ENCODE measurements around the gene ALOX12B. TPM values are rescaled to one million over a fixed set of nuclear protein-coding genes. Genes with fewer than 3 reads are reported as not detected.

The ALOX12B gene
- total RNA-seq, result not detected

DNA sequence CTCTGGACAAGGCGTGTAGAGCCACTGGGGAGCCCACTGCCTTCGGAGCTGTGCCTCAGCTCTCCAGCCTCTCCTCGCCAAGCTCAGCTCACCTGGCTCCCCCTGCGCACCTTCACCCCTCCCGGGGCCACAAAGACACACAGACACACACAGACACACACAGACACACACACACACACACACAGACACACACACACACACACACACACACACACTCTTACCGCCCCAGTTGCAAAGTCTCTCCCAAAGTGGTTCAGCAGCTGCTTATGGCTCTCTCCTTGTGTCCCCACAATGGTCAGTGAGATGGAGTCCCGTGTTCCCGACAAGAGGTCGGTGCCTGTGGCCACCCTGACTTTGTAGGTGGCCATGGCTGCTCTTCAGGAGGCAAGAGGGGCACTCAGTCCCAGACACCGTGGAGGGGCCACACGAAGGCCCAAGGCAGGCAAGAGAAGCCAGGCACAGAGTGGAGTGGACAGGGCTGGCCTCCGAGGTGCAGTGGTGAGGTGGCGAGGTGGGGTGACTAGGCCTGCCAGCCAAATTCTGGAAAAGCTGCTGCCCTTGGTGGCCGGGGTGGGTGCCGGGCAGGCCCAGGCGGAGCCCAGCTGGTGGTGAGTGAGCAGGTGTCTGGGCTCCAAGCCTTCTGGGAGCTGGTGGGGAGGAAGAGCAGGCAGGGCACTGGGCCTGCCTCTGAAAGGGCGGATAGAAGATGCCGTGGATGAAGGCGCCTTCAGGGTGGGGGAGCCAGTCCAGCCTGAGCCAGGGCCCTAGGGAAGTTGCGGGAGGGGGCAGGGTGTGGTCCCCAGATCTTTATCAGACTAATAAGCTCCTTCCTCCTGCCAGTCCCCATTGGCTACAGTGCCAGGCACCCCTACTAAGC lies at the start of gene ALOX12B:
Gene ALOX12B, minus strand, starts transcription at position 642 of the 877 bp plus-strand sequence. Its CDS starts 274 bp downstream, at position 368.
- TF ChIP-seq, protein P1, sequence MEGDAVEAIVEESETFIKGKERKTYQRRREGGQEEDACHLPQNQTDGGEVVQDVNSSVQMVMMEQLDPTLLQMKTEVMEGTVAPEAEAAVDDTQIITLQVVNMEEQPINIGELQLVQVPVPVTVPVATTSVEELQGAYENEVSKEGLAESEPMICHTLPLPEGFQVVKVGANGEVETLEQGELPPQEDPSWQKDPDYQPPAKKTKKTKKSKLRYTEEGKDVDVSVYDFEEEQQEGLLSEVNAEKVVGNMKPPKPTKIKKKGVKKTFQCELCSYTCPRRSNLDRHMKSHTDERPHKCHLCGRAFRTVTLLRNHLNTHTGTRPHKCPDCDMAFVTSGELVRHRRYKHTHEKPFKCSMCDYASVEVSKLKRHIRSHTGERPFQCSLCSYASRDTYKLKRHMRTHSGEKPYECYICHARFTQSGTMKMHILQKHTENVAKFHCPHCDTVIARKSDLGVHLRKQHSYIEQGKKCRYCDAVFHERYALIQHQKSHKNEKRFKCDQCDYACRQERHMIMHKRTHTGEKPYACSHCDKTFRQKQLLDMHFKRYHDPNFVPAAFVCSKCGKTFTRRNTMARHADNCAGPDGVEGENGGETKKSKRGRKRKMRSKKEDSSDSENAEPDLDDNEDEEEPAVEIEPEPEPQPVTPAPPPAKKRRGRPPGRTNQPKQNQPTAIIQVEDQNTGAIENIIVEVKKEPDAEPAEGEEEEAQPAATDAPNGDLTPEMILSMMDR (IDR thresholded peaks at IDR 0.05), result no peak
- DNase-seq (ENCODE audit: low spot score) (no peak), ATAC-seq (ENCODE audit: low FRiP score) (no peak)

DNA sequence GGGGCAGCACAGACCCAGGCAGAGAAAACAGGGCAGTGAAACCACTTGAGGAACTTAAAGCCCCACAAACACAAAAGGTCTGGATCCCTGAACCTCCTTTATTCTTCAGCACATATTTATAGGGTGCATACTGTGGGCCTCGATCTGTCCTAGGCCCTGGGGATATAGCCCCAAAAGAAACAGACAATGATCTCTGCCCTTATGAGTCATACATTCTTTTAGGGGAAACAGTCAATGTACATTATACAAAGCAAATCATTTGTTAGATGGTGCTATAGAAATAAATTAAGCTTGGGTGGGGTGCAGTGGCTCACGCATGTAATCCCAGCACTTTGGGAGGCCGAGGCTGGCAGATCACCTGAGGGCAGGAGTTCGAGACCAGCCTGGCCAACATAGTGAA lies 46.4 kb upstream of the ALOX12B start:
- no peak for ATAC-seq (ENCODE audit: low FRiP score)
- TF ChIP-seq, protein P1 (IDR thresholded peaks at IDR 0.05), result no peak
- no peak for DNase-seq (ENCODE audit: low spot score)

DNA sequence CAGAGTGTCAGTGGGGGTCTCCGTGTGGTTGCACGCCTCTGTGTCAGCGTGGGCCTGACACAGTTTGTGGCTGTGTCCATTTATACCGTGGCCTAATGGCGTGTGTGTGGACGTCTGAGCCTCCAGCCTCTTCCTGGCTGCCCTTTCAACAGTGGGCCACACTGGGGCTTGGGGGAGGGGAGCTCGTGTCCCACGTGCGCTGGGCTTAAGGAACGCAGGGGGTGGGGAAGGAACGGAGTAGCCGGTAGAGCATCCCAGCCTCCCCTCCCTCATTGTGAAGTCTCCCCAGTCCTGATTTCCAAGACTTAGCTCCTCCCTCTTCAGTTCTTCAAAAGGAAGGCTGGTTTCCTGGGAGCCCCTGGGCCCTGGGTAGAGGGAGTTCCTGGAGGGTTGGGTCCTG lies 45.9 kb upstream of the ALOX12B start:
- TF ChIP-seq, protein P1 (IDR thresholded peaks at IDR 0.05), result no peak
- no peak for ATAC-seq (ENCODE audit: low FRiP score)
- DNase-seq (ENCODE audit: low spot score), result no peak

DNA sequence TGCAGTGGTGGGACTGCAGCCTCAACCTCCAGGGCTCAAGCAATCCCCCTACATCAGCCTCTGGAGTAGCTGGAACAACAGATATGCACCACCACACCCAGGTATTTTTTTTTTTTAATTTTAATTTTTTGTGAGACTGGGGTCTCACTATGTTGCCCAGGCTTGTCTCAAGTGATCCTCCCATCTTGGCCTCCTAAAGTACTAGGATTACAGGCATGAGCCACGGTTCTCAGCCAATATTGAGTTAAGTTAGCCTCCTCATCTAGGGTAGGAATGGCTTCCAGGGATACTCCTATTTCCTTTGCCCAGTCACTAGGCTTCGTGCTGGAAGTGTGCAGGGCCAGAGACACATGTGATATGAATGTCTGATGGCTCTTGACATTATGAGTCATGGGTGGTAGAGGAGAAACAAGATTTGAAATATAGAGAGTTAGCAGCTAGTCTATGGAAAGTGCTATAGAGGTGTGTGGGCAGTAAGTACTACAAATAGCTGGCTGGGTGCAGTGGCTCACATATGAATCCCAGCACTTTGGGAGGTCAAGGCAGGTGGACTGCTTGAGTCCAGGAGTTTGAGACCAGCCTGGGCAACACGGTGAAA lies 44.4 kb upstream of the ALOX12B start:
- ATAC-seq (ENCODE audit: low FRiP score) (no peak), DNase-seq (ENCODE audit: low spot score) (no peak)
- TF ChIP-seq, protein P1 (IDR thresholded peaks at IDR 0.05), result no peak

DNA sequence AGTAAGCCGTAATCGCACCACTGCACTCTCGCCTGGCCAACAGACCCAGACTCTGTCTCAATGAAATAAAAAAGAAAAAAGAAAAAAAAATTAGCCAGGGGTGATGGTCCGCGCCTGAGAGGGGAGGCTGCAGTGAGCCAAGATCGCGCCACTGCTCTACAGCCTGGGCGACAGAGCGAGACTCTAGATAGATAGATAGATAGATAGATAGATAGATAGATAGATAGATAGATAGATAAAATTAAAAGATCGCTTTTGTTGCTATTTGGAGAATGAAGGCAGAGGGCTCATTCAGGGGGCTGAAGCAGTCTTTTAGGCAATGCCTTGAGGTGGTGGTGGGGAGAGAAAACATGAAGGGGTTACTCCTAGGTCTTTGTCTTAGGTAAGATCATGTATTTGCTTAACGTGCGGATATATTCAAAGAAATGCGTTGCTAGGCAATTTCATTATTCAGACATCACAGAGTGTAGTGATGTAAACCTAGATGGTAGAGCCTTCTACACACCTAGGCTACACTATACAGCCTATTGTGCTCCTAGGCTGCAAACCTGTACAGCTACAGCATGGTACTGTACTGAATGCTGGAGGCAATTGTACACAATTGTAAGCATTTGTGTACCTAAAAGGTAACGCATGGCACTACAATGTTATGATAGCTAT lies 40.7 kb upstream of the ALOX12B start:
- TF ChIP-seq, protein P1 (IDR thresholded peaks at IDR 0.05), result no peak
- ATAC-seq (ENCODE audit: low FRiP score) (no peak), DNase-seq (ENCODE audit: low spot score) (no peak)

DNA sequence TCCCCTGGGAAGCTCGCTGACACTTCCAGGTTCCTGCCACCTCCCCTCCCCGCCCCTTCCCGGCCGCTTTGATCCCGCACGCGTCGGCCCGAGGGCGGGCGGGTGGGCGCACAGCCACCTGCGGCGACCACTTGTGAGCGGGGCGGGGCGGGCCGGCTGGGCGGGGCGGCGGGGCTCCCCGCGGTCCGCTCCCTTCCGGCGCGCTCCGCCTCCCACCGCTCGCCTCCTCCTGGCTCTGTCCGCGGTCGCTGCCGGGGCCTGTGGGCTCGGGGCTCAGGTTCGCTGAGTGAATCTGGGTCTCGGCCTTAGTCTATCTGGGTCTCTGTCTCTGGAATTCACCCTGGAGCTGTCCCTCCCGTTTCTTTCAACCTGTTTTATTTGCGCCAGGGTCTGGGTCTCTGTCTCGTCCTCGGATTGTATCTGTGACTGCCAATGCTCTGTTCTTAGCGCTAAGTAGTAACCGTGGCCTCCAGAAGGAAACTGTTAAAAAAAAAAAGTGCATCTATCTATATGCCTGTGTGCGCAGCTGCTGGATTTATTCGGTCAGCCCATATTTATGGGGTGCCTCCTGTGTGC lies 39.1 kb upstream of the ALOX12B start:
- ATAC-seq (ENCODE audit: low FRiP score) (peak; percentile 43), DNase-seq (ENCODE audit: low spot score) (no peak)
- TF ChIP-seq, protein P1 (IDR thresholded peaks at IDR 0.05), result no peak

All from omental fat pad (tissue), 4 donors.